HK-2 (cell line): ENCODE data around the gene SEPTIN7.

Experiments used
- DNase-seq: peaks from one replicate; pipeline ENCODE4 v3.0.0-alpha.2; 2018; ENCODE audit not compliant: unreplicated experiment

The SEPTIN7 gene

GRCh38 chr7:35831208-35831607 is 30.4 kb downstream of the SEPTIN7 start:
- DNase-seq = no peak

- DNase-seq = no peak
Measured at GRCh38 chr7:35839860-35840854, 39.3 kb downstream of the SEPTIN7 start.

GRCh38 chr7:35846816-35847412 is 46.1 kb downstream of the SEPTIN7 start:
- no peak for DNase-seq

GRCh38 chr7:35848725-35849124 is 47.9 kb downstream of the SEPTIN7 start:
- DNase-seq = no peak

DNA sequence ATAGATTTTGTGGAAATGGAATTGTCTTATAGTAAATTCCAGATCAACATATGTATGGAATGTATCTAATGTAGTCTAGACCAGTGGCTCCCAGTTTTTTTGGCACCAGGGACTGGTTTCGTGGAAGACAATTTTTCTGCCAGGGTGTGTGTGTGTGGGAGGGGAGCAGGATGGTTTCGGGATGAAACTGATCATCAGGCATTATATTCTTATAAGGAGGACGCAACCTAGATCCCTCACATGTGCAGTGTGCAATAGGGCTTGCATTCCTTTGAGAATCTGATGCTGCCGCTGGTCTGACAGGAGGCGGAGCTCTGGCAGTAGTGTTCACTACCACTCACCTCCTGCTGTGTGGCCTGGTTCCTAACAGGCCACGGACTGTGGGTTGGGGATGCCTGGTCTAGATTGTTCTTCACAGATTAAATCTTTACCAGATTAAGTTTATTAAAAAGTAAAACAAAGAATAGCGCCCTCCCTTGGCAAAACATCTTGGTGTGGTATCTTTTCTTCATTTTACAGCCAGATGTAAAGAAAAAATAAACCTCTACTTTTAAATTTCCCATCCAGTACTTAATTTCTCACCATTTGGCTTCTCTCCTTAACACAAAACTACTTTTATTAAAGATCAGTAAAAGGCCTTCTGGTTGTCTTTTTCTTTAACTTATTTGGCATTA is 48.4 kb downstream of the SEPTIN7 start:
- no peak for DNase-seq

GRCh38 chr7:35849954-35850353 is 49.1 kb downstream of the SEPTIN7 start:
- no peak for DNase-seq
